ENCODE results near the gene SAMD5.

DNA sequence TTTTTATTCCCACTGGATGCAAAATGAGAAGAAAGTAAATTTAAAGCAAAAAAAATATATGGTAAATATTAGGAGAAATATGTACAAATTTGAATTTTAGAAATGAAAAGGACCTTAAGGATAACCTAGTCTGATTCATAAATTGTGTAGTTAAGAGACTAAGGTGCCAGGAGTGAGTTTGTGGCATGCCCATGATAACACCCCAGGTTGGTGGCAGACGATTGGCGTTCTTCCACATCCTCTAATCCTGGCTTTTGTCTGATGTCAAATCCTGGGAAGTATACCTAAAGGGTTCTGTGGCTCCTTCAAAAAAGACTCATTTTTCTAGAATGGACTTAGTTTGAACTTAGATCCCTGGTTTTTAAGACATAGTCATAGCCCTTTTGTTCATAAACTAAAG is 62.2 kb downstream of the SAMD5 start:
- TF ChIP-seq EP300 (IDR thresholded peaks at IDR 0.05; ENCODE audit: borderline replicate concordance in 1 of 2, control insufficient read depth in 1 of 2, low read depth in 2 of 2, low read length in 2 of 2) (no peak), E2F4 (IDR thresholded peaks at IDR 0.05; ENCODE audit: low read depth, low read length) (no peak), CTCF (IDR thresholded peaks at IDR 0.05 in 2 of 3, conservative IDR thresholded peaks at IDR 0.05 in 1 of 3; ENCODE audit: control insufficient read depth in 2 of 3, extremely low read depth in 1 of 3, insufficient read depth in 1 of 3, low read depth in 3 of 3, low read length in 3 of 3) (no peak), MXI1 (IDR thresholded peaks at IDR 0.05; ENCODE audit: low read depth, low read length) (no peak), SRF (IDR thresholded peaks at IDR 0.05; ENCODE audit: low read depth in 2 of 2, low read length in 2 of 2) (no peak), FOXM1 (IDR thresholded peaks at IDR 0.05; ENCODE audit: low read depth, low read length) (no peak), GABPA (IDR thresholded peaks at IDR 0.05; ENCODE audit: low read depth) (no peak), POLR2AphosphoS5 (IDR thresholded peaks at IDR 0.05; ENCODE audit: low read length) (no peak), RAD21 (IDR thresholded peaks at IDR 0.05; ENCODE audit: insufficient read depth, low read depth, low read length) (no peak), YY1 (IDR thresholded peaks at IDR 0.05; ENCODE audit: low read depth, low read length) (no peak), EZH2 (IDR thresholded peaks at IDR 0.05; ENCODE audit: borderline replicate concordance, control insufficient read depth, low read depth, low read length) (no peak), BHLHE40 (IDR thresholded peaks at IDR 0.05; ENCODE audit: borderline replicate concordance in 1 of 2, low read depth in 2 of 2, low read length in 1 of 2) (no peak)
